Medulla oblongata (tissue), 1 donor: ENCODE results near the gene NUP155.
"Not testable (repeated sequence)": the region's sequence is repeated elsewhere in the genome, so short reads cannot be mapped to it uniquely, and the experiment has no call there.

Experiments used
- DNase-seq: peaks from one replicate; pipeline ENCODE4 v3.0.0-alpha.2; 2015; ENCODE audit errors: extremely low spot score

The NUP155 gene

DNA sequence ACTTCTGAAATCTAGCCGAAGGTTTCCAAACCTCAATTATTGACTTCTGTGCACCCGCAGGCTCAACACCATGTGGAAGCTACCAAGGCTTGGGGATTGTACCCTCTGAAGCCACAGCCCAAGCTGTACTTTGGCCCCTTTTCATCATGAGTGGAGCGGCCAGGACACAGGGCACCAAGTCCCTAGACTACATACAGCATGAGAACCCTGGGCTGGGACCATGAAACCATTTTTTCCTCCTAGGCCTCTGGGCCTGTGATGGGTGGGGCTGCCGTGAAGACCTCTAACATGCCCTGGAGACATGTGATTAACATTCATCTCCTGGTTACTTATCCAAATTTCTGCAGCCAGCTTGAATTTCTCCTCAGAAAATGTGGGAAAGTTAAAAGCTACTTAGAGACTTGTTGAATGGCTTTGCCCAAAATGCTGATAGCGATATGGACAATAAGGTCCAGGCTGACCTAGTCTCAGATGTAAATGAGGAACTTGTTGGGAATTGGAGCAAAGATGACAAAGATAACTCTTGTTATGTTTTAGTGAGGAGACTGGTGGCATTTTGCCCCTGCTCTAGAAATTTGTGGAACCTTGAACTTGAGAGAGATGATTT lies 87.6 kb downstream of the NUP155 start:
- no peak for DNase-seq

DNA sequence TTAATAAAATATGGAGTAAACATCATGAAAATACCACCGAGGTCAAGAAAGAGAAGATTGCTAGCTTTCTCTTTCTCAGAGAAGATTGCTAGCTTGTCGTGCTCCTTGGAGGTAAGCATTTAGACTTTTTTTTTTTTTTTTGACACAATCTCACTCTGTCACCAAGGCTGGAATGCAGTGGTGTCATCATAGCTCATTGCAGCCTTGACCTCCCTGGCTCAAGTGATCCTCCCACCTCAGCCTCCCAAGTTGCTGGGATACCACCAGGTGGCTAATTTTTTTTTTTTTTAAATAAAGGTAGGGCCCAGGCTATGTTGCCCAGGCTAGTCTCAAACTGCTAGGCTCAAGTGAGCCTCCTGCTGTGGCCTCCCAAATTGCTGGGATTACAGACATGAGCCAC lies 95.4 kb downstream of the NUP155 start:
- no peak for DNase-seq

DNA sequence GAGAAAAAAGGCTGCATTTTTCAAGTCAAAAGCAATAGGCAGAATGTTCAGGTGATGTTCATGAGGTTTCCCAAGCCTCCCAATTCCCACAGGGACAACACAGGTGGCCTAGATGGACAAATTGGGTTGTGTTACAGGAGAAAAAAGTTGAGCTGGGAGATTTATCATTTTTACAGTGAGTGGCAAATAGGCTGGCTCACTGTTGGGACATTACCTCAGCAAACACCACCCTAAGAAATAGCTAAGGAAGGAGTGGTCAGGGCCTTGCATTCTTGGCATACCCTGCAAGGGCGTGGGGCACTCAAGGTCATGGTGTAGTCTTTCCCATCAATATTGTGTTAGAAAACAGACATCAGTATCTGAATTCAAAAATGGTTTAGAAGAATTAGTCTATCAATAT lies 98.4 kb downstream of the NUP155 start:
- no peak for DNase-seq

DNA sequence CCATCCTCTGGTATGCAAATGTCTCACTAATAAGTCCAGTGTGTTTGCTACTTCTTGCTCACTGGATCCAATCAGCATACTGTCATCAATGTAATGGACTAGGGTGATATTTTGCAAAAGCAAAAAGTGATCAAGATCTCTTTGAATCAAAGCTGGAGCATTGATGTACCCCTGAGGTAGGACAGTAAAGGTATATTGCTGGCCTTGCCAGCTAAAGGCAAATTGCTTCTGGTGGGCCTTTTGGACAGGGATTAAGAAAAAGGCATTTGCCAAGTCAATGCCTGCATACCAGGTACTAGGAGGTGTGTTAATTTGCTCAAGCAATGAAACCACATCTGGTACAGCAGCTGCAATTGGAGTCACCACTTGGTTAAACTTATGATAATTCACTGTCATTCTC lies 102.8 kb downstream of the NUP155 start:
- not testable (repeated sequence) for DNase-seq

DNA sequence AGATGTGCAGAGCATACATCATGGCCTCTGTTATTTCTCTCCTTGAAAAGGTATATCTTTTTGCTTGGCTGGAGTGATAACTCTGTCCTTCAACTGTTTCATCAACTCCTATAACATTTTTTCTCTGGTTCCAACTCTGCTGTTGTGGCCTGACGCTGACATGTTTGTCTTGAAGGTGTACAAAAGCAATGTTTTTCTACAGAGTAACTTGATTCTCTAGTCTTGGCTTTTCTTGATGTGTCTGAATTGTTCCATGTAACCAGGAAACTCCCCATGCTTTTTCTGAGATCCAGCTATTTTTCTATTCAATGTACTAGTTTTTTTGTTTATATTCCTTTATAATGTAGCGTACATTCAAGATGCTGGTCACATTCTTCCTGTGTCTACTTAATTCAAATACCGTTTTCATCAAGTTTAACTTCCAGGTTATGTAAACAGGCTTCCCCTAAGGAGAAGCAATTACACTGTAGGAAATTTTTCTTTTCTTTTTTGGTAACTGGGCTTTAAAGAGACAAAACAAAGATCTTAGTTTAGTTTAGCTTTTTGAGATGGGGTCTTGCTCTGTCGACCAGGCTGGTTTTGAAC lies 115.0 kb downstream of the NUP155 start:
- no peak for DNase-seq

DNA sequence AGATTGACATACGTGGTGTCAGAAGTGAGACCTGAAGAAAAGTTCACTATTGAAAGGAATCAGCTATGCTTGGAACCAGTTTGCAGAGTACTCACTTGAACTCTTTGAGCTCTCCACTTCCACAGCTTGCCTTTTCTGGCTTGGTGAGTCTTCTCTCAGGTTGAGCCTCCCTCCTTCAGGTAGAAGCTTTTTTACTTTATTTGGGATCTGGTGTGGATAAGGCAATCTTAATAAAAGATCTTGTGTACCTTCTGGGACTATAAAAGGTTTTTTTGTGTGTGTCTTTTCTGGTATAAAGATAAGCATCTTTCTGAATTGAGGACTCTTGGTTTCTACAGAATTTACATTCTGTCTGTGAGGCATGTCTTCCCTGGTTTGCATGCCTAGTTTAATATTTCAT lies 116.3 kb downstream of the NUP155 start:
- no peak for DNase-seq

DNA sequence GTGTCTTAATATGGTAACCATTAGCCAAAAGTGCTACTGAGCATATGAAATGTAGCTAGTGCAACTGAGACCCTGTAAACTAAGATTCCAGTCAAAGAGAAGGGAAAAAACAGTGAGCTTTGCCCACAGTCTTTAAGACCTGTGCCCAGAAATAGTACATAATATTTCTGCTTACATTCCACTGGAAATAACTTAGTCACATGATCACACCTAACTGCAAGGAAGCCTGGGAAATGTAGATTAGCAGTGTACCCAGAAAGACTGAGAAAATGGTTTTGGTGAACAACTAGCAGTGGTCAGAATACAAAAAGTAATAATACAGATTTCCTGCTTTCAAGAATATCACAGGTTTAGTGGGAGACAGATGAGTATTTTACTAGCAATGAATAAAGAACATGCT lies 119.2 kb downstream of the NUP155 start:
- no peak for DNase-seq

DNA sequence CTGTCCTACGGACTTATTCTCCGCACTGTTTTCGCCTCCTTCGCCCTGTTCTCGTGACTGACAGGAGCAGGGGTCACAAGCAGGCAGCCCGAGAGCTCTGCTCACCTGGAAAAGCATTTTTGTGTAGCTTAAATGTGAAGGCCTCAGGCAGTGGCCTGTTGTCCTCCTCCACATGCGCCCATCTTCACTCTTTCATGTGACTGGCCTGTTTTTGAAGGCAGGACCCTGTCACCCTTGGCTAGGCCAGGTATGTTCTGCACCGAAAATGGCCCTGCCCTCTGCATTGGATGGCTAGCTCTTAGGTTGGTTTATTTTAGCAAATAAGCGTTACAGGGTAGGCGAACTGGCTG lies 121.1 kb downstream of the NUP155 start:
- no peak for DNase-seq

DNA sequence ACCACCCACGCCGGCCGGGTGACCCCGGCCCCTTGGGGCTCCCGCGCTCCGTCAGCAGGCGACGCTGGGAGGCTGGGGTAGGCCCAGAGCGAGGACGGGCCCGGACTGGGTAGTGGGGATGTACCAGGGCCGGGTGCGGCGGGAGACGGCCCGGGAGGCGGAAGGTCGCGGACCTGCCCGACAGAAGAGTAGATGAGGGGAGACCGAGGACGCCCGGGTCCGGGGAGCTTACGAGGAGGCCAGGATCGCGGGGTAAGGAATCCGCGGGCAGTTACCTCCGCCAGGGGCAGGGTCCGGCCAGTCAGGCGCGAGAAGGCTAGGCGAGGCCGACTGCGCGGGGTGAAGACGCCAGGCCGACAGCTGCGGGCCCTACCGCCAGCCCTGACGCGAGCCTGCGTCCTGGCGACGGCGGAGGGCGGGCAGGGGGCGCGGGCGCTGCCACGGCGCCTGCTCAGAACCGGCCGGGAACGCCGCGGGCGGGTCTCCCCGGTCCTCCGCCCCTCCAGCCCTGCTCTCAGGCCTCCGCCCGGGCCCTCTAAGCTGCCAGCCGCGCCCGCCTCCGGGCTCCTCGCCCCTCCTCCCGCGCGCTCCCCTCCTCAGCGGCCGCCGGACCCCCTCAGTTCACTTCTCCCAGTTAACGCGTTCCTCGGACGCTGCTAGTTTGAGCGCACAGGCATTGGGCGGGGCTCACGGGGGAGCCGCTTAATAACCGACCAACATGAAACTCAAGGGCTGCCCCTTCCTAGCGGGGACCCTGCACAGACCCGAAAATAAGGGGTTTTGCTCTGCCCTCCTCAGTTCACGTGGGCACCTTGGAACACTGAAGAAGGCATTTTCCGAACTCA lies 121.7 kb downstream of the NUP155 start, which contains the start of gene CPLANE1:
TSS of gene CPLANE1 (minus strand) at position 407 of the 845 bp plus-strand sequence. CDS start 1,678 bp downstream, outside the sequence.
- peak; percentile 76 for DNase-seq

DNA sequence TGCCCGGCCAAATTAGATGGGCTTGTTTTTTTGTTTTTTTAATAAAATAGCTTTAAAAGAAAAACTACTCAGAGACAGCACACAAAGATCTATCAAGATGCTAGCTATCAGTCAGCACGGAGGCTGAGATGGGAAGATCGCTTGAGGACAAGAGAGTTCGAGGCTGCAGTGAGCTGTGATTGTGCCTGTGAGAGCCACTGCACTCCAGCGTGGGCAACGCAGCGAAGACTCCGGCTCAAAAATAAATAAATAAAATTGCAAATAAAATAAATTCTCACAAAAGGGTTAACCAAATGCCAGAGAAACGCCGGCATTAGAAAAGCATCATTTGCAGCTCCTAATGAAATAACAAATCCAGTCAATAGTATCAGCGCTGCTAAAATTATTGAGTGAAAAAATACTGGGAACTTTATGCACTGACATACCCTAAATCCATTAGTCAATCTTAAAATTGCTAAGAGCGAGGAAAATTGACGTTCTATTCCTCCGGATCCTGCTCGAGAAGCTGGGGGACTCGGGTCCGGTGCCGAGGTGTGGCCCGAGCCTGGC lies 122.4 kb downstream of the NUP155 start:
- peak; percentile 7 for DNase-seq

DNA sequence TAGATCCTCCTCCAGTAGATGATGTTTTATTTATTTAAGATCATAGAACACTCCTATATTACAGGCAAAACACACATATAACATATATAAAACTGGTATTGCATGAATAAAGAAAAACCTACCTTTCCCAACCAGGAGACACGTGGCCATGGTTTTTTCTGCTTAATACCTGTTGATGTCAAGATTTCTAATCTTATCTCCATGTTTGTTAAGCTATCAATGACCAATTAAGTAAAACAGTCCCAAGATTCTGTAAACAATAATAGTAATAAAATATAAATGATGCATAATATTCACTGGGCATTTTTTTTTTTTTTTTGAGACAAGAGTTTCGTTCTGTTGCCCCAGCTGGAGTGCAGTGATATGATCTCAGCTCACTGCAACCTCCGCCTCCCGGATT lies 123.4 kb downstream of the NUP155 start:
- DNase-seq = no peak

DNA sequence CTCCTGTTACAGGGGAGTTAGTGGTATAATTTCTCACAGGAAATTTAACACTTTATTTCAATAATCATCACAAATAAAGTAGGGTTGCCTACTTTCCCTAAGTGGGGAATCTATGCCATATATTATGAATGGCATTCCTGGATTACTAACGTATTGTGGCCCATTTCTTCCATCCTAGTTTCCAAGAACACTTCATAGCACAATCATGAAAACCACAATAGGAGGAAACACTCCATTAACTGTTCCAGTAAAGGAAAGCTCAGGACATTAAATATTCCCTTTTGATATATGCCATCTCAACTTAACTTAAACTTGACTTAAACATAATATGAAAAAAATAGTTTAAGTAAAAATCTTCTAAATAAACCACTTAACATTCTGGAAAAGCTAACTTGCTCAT lies 123.9 kb downstream of the NUP155 start:
- no peak for DNase-seq
